GM12865 (cell line): ENCODE results near the gene LAD1.

ENCODE experiments used
- DNase-seq: peaks from one replicate; pipeline ENCODE4 v3.0.0; 2010; ENCODE audit warnings: low read depth
- H3K4me3 ChIP-seq: 2 replicates; pipeline ENCODE4 v1.5.1; 2011; ENCODE audit warnings: mild to moderate bottlenecking, low read depth, low read length, control low read depth
- TF ChIP-seq, protein P1 (sequence below): IDR thresholded peaks from 2 replicates; pipeline ENCODE4 v1.5.1; 2011; ENCODE audit warnings: low read length, control low read depth, low read depth, inconsistent platforms; ENCODE audit not compliant: insufficient read depth; ENCODE audit errors: missing control alignments

Gene LAD1

DNA sequence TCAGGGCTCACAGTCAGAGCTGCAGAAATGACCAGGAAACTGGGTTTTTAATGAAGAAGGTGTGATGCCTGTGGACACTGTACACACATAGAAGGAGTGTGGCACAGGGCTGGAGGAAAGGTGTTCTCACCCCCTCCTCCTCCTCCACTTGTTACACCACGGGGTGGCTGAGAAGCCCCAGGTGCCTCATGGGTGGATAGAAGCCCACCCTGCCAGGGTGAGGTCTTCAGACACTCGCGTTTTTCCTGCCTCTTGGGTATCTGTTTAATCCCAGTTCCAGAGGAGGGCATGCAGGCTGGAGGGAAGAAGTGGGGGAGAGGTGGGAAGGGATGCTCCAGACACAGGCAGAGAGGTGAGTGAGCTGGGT lies 9.7 kb upstream of the LAD1 start:
- DNase-seq = no peak
- H3K4me3 ChIP-seq = no peak overlapping the region
- TF ChIP-seq, protein P1, sequence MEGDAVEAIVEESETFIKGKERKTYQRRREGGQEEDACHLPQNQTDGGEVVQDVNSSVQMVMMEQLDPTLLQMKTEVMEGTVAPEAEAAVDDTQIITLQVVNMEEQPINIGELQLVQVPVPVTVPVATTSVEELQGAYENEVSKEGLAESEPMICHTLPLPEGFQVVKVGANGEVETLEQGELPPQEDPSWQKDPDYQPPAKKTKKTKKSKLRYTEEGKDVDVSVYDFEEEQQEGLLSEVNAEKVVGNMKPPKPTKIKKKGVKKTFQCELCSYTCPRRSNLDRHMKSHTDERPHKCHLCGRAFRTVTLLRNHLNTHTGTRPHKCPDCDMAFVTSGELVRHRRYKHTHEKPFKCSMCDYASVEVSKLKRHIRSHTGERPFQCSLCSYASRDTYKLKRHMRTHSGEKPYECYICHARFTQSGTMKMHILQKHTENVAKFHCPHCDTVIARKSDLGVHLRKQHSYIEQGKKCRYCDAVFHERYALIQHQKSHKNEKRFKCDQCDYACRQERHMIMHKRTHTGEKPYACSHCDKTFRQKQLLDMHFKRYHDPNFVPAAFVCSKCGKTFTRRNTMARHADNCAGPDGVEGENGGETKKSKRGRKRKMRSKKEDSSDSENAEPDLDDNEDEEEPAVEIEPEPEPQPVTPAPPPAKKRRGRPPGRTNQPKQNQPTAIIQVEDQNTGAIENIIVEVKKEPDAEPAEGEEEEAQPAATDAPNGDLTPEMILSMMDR = no peak

DNA sequence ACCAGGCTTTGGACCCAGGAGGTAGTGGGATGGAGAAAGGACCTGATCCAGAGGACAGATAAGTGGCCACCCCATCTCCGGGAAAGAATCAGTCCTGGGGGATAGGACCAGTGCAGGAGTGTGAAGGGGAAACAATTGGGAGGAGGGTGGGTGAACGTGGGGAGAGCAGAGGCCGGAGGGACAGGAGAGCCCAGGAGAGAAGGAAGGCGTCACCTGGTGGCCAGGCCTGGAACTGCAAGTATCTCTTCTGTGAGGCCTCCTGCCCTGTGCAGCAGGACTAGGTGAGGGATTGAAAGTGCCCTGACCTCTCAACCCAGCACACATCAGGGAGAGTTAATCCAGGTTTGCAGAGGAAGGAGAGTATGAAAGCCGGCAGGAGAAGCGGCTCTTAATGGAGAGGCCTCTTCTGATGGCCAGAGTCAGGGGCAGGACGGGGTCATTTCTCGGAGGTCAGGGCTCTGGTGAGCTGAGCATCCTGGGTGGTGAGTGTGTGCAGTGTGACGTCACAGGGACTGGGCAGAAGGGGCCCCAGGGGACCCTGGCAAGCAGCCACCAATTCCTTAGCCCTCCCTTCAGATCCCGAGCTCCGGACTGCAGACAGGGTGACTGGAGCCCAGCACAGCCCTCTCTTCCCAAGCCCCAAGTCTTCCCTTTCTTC lies 9.2 kb upstream of the LAD1 start:
- peak; percentile 85 for DNase-seq
- TF ChIP-seq, protein P1 = peak; percentile 99
- H3K4me3 ChIP-seq = no peak overlapping the region

DNA sequence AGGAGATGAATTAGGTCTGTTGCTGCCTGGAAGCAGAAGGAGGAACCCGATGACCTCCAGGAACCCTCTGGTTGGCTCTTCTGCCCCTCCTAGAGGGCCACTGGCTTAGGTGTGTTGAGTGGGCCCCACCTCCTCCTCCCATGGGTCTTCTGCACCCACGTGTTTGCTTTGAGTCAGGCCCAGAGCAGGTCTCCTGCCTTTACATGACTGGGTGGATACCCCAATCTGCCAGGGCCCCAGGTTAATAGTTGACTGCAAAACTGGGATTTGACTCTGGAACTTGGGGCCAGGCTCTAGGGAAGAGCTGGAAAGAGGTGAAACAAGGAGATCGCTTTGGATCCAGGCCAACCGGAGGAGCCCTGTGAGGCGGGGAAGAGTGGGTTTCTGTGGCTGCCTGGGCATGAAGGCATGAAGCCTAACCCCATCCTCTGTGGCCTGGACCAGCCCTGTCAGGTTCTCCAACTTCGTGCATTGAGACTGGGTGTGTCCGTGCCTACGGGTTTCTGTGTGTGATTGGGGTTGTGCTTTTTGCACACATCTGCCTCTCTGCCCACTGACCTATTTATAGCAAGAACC lies 7.8 kb upstream of the LAD1 start:
- no peak overlapping the region for H3K4me3 ChIP-seq
- DNase-seq = peak; percentile 74
- TF ChIP-seq, protein P1 = no peak

DNA sequence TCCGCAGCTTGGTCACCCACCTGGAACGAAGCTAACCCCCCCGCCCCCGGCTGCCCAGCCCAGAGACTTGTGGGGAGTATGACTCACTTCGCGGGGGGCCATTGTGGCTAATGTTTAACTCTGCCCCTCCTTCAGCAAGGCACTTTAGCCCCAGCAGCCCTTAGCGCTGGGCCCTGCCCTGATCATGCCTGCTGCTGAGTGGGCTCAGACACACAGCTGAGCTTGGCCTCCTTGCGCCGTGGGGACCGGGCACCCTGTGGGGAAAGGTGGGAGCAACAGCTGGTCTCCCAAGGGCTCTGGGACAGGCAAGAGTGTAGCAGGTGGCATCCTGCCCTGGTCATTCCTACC lies 6.3 kb upstream of the LAD1 start:
- peak; percentile 70 for DNase-seq
- H3K4me3 ChIP-seq = no peak overlapping the region
- TF ChIP-seq, protein P1 = no peak

- no peak for DNase-seq
- H3K4me3 ChIP-seq = no peak overlapping the region
- TF ChIP-seq, protein P1 = no peak
Observed at GRCh38 chr1:201404722-201405483, 5.8 kb upstream of the LAD1 start.

DNA sequence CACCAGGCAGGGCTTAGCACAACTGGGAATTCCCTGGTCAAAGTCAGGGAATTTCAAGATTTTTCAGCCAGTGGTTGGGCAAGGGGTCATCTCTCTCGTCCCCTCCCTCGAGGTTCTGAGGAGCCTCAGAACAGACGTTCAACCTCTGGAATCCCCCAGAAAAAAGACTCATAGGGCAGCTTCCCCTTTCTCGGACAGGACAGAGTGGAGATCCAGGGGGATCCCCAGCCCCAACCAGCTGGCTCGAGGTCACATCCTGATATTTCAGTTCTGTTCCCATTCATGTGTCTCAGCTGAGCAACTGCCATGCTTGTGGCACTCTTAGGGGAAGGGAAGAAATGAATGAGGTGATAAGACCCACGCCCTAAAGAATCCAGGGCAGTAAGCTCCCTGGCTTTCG lies 4.9 kb upstream of the LAD1 start:
- TF ChIP-seq, protein P1 = no peak

DNA sequence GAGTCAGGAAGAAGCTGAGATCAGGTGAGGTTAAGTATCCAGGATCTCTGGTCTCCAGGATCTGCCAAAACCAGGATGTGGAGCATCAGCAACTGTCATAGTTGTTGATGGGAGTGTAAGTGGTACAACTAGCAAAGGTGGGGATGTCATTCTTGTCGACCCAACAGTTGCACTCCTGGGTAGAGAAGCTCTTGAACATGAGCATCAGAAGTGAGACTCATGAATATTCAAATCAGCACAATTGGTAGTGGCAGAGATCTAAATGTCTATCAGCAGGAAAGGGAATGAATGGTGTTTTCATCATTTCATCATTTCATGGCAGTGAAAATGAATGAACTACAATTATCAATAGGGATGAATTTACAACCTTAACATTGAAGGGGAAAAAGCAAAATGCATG lies 4.2 kb upstream of the LAD1 start:
- H3K4me3 ChIP-seq = no peak overlapping the region
- no peak for DNase-seq
- TF ChIP-seq, protein P1 = no peak

More for the DNA sequence above, 4.9 kb upstream of the LAD1 start:
- peak; percentile 64 for DNase-seq
- no peak overlapping the region for H3K4me3 ChIP-seq
